ENCODE measurements around the gene EIF3I. TPM values are rescaled to one million over a fixed set of nuclear protein-coding genes. Genes with fewer than 3 reads are reported as not detected.
"Not testable (repeated sequence)": the region's sequence is repeated elsewhere in the genome, so short reads cannot be mapped to it uniquely, and the experiment has no call there.

EIF3I gene
- total and polyA plus RNA-seq, 3 donors from 2014 or later, result 97.7 to 140 (median 140) TPM

DNA sequence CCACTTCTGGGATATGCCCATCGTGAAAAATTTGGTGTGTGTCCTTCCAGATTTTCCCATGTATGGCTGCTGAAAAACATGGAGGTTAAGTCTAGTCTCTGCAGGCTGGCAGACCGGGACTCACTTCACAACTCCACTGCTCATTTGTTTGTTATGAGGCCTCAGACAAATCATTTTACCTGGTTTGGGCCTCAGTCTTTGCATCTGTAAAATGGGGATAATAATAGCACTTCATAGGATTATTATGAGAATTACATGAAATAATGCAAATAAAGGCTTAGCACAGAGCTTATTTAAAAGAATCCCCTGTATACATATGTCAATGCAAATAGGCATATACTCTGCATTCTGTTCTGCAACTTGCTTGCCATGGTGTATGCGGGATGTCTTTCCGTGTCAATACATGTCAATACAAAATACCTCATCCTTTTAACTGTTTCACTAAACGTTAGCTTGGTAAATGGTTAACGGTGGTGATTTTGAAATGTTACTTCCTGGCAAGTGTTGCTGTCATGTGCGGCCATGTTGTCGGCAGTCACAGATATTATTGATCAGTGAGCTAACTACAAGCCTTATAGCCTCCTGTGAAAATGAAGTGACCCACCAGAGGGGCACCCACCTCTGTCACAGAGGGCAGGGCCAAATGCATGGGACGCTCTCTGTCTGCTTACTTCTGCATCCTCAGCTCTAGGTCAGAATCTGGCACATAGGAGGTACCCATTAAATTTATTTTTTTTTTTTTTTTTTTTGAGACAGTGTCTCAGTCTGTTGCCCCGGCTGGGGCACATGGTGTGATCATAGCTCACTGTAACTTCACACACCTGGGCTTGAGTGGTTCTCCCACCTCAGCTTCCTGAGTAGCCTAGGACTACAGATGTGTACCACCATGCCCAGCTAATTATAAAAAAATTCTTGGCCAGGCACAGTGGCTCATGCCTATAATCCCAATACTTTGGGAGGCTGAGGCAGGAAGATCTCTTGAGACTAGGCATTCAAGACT, 33.2 kb downstream of the EIF3I start:
- Histone ChIP-seq H3K9me3 (no peaks in the 10 kb centered on the region), H3K4me3 (no peak overlapping the region), H3K27ac (no peak overlapping the region), H3K27me3 (no peaks in the 10 kb centered on the region), H3K4me1 (peaks cover 23% of the 10 kb centered on the region), H3K36me3 (ENCODE audit: low read depth, missing control alignments) (no peaks in the 10 kb centered on the region)
- no peak for TF ChIP-seq POLR2A (IDR thresholded peaks at IDR 0.05)
- TF ChIP-seq, protein P1, sequence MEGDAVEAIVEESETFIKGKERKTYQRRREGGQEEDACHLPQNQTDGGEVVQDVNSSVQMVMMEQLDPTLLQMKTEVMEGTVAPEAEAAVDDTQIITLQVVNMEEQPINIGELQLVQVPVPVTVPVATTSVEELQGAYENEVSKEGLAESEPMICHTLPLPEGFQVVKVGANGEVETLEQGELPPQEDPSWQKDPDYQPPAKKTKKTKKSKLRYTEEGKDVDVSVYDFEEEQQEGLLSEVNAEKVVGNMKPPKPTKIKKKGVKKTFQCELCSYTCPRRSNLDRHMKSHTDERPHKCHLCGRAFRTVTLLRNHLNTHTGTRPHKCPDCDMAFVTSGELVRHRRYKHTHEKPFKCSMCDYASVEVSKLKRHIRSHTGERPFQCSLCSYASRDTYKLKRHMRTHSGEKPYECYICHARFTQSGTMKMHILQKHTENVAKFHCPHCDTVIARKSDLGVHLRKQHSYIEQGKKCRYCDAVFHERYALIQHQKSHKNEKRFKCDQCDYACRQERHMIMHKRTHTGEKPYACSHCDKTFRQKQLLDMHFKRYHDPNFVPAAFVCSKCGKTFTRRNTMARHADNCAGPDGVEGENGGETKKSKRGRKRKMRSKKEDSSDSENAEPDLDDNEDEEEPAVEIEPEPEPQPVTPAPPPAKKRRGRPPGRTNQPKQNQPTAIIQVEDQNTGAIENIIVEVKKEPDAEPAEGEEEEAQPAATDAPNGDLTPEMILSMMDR (IDR thresholded peaks at IDR 0.05), result no peak
- no peak for DNase-seq
- whole genome bisulfite sequencing, 2 donors, result 88 to 91% methylated on average over 10 of the region's 10 CpGs
- intact Hi-C loops (cut with DNase I; ENCODE audit: low total_unique reads), result no loop called here

DNA sequence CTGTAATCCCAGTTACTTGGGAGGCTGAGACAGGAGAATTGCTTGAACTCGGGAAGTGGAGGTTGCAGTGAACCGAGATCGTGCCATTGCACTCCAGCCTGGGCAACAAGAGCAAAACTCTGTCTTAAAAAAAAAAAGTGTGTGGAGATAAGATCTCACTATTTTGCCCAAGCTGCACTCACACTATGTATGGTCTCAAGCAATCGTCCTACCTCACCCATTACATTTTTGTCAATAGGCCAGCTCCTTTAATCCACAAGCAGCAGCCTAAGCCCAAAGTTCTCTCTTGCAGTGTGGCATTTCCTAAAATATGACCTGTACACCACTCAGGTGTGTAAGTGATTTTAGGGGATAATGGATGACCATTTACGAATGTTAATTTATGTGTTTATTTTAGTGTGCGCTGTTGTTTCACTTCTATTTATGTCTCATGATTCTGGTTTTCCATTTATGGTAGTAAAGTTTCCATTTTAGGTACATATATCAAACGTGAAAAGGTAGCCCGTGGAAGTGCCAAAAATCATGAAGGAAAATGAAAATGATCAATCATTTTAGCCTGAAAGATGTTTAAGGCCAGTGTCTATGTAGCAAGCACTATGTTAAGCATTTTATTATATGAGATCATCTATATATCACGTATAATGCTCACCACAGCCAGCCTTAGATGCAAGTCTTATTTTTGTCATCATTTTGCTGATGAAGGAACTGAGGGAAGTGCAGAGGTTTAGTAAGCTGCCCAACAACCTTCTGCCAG, 34.4 kb downstream of the EIF3I start:
- Histone ChIP-seq H3K4me3 (no peak overlapping the region), H3K36me3 (ENCODE audit: low read depth, missing control alignments) (no peaks in the 10 kb centered on the region), H3K27ac (no peak overlapping the region), H3K27me3 (no peaks in the 10 kb centered on the region), H3K4me1 (peaks cover 10% of the 10 kb centered on the region), H3K9me3 (no peaks in the 10 kb centered on the region)
- DNase-seq, result no peak
- intact Hi-C loops (cut with DNase I; ENCODE audit: low total_unique reads), result no loop called here
- no peak for TF ChIP-seq POLR2A (IDR thresholded peaks at IDR 0.05)
- TF ChIP-seq, protein P1 (IDR thresholded peaks at IDR 0.05), result no peak
- 87 to 90% methylated on average over 9 of the region's 9 CpGs for WGBS, 2 donors

DNA sequence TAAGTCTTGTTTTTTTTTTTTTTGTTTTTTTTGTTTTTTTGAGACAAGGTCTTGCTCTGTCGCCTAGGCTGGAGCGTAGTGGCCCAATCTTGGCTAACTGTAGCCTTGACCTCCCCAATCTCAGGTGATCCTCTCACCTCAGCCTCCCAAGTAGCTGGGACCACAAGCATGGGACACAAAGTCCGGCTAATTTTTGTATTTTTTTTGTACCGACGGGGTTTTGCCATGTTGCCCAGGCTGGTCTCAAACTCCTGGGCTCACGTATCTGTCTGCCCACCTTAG, 35.0 kb downstream of the EIF3I start:
- H3K9me3 ChIP-seq, result no peaks in the 10 kb centered on the region
- H3K36me3 ChIP-seq (ENCODE audit: low read depth, missing control alignments), result no peaks in the 10 kb centered on the region
- no peaks in the 10 kb centered on the region for H3K27me3 ChIP-seq
- DNase-seq, result no peak
- 88 to 91% methylated on average over 6 of the region's 6 CpGs for WGBS, 2 donors
- H3K27ac ChIP-seq, result no peak overlapping the region
- TF ChIP-seq, protein P1 (IDR thresholded peaks at IDR 0.05), result no peak
- no peak for TF ChIP-seq POLR2A (IDR thresholded peaks at IDR 0.05)
- H3K4me3 ChIP-seq, result no peak overlapping the region
- intact Hi-C loops (cut with DNase I; ENCODE audit: low total_unique reads), result no loop called here
- peaks cover 7% of the 10 kb centered on the region for H3K4me1 ChIP-seq

DNA sequence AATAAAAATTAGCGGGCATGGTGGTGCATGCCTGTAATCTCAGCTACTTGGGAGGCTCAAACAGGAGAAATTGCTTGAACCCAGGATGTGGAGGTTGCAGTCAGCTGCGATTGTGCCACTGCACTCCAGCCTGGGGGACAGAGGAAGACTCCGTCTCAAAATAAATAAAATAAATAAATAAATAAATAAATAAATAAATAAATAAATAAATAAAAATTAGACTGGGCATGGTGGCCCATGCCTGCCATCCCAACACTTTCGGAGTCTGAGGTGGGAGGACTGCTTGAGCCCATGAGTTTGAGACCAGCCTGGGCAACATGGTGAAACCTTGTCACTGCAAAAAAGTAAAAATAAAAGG, 41.0 kb downstream of the EIF3I start:
- DNase-seq; H3K4me3 ChIP-seq; intact Hi-C loops (cut with DNase I; ENCODE audit: low total_unique reads); H3K9me3 ChIP-seq; H3K4me1 ChIP-seq; H3K27ac ChIP-seq; H3K27me3 ChIP-seq; H3K36me3 ChIP-seq (ENCODE audit: low read depth, missing control alignments): not testable (repeated sequence)
- 93 to 94% methylated on average over 4 of the region's 4 CpGs for WGBS, 2 donors

DNA sequence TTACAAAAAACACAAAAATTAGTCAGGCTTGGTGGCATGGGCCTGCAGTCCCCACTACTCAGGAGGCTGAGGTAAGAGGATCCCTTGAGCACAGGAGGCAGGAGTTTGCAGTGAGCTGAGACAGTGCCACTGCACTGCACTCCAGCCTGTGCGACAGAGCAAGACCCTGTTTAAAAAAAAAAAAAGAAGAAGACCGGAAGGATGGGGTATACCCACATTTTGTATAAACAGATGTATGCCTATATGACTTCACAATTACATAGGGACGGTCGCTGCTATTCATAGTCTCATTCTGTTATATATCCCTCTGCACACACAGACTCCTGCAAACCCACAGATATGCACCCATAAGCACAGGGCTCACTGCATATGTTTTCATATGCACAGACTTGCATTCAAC, 41.5 kb downstream of the EIF3I start:
- WGBS, 2 donors, result 89 to 93% methylated on average over 4 of the region's 4 CpGs
- TF ChIP-seq, protein P1 (IDR thresholded peaks at IDR 0.05), result no peak
- no peak for TF ChIP-seq POLR2A (IDR thresholded peaks at IDR 0.05)

More for the DNA sequence above, 41.5 kb downstream of the EIF3I start:
- H3K27me3 ChIP-seq, result no peaks in the 10 kb centered on the region
- H3K36me3 ChIP-seq (ENCODE audit: low read depth, missing control alignments), result no peaks in the 10 kb centered on the region
- intact Hi-C loops (cut with DNase I; ENCODE audit: low total_unique reads), result no loop called here
- no peaks in the 10 kb centered on the region for H3K9me3 ChIP-seq
- no peak for DNase-seq
- no peaks in the 10 kb centered on the region for H3K4me1 ChIP-seq
- H3K27ac ChIP-seq, result no peak overlapping the region
- no peak overlapping the region for H3K4me3 ChIP-seq
